H9 (cell line): ENCODE measurements around the gene KCTD16. TPM values are rescaled to one million over a fixed set of nuclear protein-coding genes. Genes with fewer than 3 reads are reported as not detected.

ENCODE experiments used
- DNase-seq: peaks from one replicate; pipeline ENCODE4 v3.0.0-alpha.2; 2017
- H2AFZ ChIP-seq: one replicate; pipeline ENCODE4 v1.6.1; 2013; ENCODE audit warnings: mild to moderate bottlenecking, low read length, control low read depth, moderate library complexity
- H2AK5ac ChIP-seq: 2 replicates; pipeline ENCODE4 v1.6.1; 2013; ENCODE audit warnings: low read length, control low read depth, mixed read lengths; ENCODE audit not compliant: insufficient read length
- H2BK120ac ChIP-seq: one replicate; pipeline ENCODE4 v1.6.1; 2013; ENCODE audit warnings: low read depth, mild to moderate bottlenecking, low read length, control low read depth, inconsistent platforms; ENCODE audit not compliant: poor library complexity, severe bottlenecking
- H2BK12ac ChIP-seq: 2 replicates; pipeline ENCODE4 v1.6.1; 2013; ENCODE audit warnings: low read length, control low read depth, mixed read lengths, low read depth; ENCODE audit not compliant: insufficient read length
- H2BK15ac ChIP-seq: 2 replicates; pipeline ENCODE4 v1.6.1; 2013; ENCODE audit warnings: low read depth, low read length, control low read depth
- H2BK20ac ChIP-seq: one replicate; pipeline ENCODE4 v1.6.1; 2013; ENCODE audit warnings: low read depth, mild to moderate bottlenecking, low read length, control low read depth, inconsistent platforms; ENCODE audit not compliant: poor library complexity, severe bottlenecking
- H2BK5ac ChIP-seq: 2 replicates; pipeline ENCODE4 v1.6.1; 2013; ENCODE audit warnings: low read length, control low read depth, mixed read lengths; ENCODE audit not compliant: insufficient read length
- H3K14ac ChIP-seq: 2 replicates; pipeline ENCODE4 v1.6.1; 2013; ENCODE audit warnings: low read length, control low read depth; ENCODE audit not compliant: insufficient read depth
- H3K18ac ChIP-seq: 2 replicates; pipeline ENCODE4 v1.6.1; 2013; ENCODE audit warnings: low read depth, mild to moderate bottlenecking, mixed read lengths, low read length, control low read depth; ENCODE audit not compliant: insufficient read length
- H3K23ac ChIP-seq: 2 replicates; pipeline ENCODE4 v1.6.1; 2013; ENCODE audit warnings: low read length, control low read depth, mixed read lengths, low read depth; ENCODE audit not compliant: insufficient read length
- H3K23me2 ChIP-seq: 2 replicates; pipeline ENCODE4 v1.6.1; 2013; ENCODE audit warnings: low read depth, mild to moderate bottlenecking, mixed read lengths, low read length, control low read depth; ENCODE audit not compliant: insufficient read length, poor library complexity, severe bottlenecking
- H3K27ac ChIP-seq: 2 replicates; pipeline ENCODE4 v1.5.1; 2013; ENCODE audit warnings: low read length, control low read depth, mixed read lengths, low read depth; ENCODE audit not compliant: insufficient read length
- H3K27me3 ChIP-seq: 2 replicates; pipeline ENCODE4 v1.6.1; 2013; ENCODE audit warnings: low read length, control low read depth, inconsistent platforms; ENCODE audit not compliant: insufficient read depth
- H3K4ac ChIP-seq: 2 replicates; pipeline ENCODE4 v1.6.1; 2013; ENCODE audit warnings: low read depth, mild to moderate bottlenecking, control low read depth, inconsistent platforms, low read length, moderate library complexity
- H3K4me1 ChIP-seq: 2 replicates; pipeline ENCODE4 v1.6.1; 2013; ENCODE audit warnings: low read length, control low read depth, inconsistent platforms; ENCODE audit not compliant: insufficient read depth
- H3K4me2 ChIP-seq: 2 replicates; pipeline ENCODE4 v1.6.1; 2013; ENCODE audit warnings: low read length, control low read depth, mixed read lengths; ENCODE audit not compliant: insufficient read length, insufficient read depth
- H3K56ac ChIP-seq: 2 replicates; pipeline ENCODE4 v1.6.1; 2013; ENCODE audit warnings: low read depth, mild to moderate bottlenecking, mixed read lengths, low read length, control low read depth; ENCODE audit not compliant: insufficient read length
- H3K79me1 ChIP-seq: 2 replicates; pipeline ENCODE4 v1.6.1; 2013; ENCODE audit warnings: low read depth, mild to moderate bottlenecking, moderate library complexity, low read length, control low read depth, inconsistent platforms; ENCODE audit not compliant: insufficient read depth, poor library complexity, severe bottlenecking
- H3K79me2 ChIP-seq: 2 replicates; pipeline ENCODE4 v1.6.1; 2013; ENCODE audit warnings: low read length, control low read depth, inconsistent platforms; ENCODE audit not compliant: insufficient read depth
- H3K9ac ChIP-seq: 2 replicates; pipeline ENCODE4 v1.6.1; 2013; ENCODE audit warnings: low read length, control low read depth, mixed read lengths; ENCODE audit not compliant: insufficient read length; ENCODE audit errors: extremely low read depth
- H3K9me3 ChIP-seq: one replicate; pipeline ENCODE4 v1.6.1; 2013; ENCODE audit warnings: low read depth, low read length, inconsistent platforms; ENCODE audit not compliant: control insufficient read depth
- H3T11ph ChIP-seq: one replicate; pipeline ENCODE4 v1.6.1; 2013; ENCODE audit warnings: mild to moderate bottlenecking, low read length, control low read depth, inconsistent platforms
- H4K20me1 ChIP-seq: one replicate; pipeline ENCODE4 v1.6.1; 2013; ENCODE audit not compliant: control insufficient read depth, insufficient read length, insufficient read depth
- H4K5ac ChIP-seq: 2 replicates; pipeline ENCODE4 v1.6.1; 2013; ENCODE audit warnings: low read depth, mild to moderate bottlenecking, mixed read lengths, low read length, control low read depth; ENCODE audit not compliant: insufficient read length
- H4K8ac ChIP-seq: replicated peaks from 2 replicates; pipeline ENCODE4 v1.6.1; 2013; ENCODE audit warnings: low read length, control low read depth, mixed read lengths, low read depth; ENCODE audit not compliant: insufficient read length
- H4K91ac ChIP-seq: 2 replicates; pipeline ENCODE4 v1.6.1; 2013; ENCODE audit warnings: low read depth, mild to moderate bottlenecking, moderate library complexity, mixed read lengths, low read length, control low read depth; ENCODE audit not compliant: insufficient read length
- H3K27ac Mint-ChIP-seq, 3 experiments: 2 replicates in 2 of 3; 3 replicates in 1 of 3; pipeline ENCODE4 v1.8.0; 2020 to 2021; ENCODE audit warnings: mixed read lengths in 3 of 3, mild to moderate bottlenecking in 1 of 3, moderate library complexity in 1 of 3
- H3K27me3 Mint-ChIP-seq: 2 replicates; pipeline ENCODE4 v1.8.0; 2021; ENCODE audit warnings: low read depth, mild to moderate bottlenecking, moderate library complexity, mixed read lengths
- H3K36me3 Mint-ChIP-seq, 3 experiments: 2 replicates in 2 of 3; 3 replicates in 1 of 3; pipeline ENCODE4 v1.8.0; 2020 to 2021; ENCODE audit warnings: low read depth in 3 of 3, mixed read lengths in 3 of 3; ENCODE audit not compliant: insufficient read depth in 1 of 3
- H3K4me1 Mint-ChIP-seq, 2 experiments: 2 replicates each; pipeline ENCODE4 v1.8.0; 2020; ENCODE audit warnings: mixed read lengths in 2 of 2
- H3K4me3 Mint-ChIP-seq, 2 experiments: 2 replicates in 1 of 2; 3 replicates in 1 of 2; pipeline ENCODE4 v1.8.0; 2020 to 2021; ENCODE audit warnings: mild to moderate bottlenecking in 2 of 2, mixed read lengths in 2 of 2, moderate library complexity in 1 of 2
- H3K9me3 Mint-ChIP-seq, 2 experiments: 2 replicates in 1 of 2; 3 replicates in 1 of 2; pipeline ENCODE4 v1.8.0; 2020; ENCODE audit warnings: mild to moderate bottlenecking in 2 of 2, mixed read lengths in 2 of 2, moderate library complexity in 1 of 2
- WGBS: extraction: QIAGEN DNeasy Blood & Tissue Kit; methylation state at CpG from one replicate; pipeline ENCODE4 v1.1.7; 2013; ENCODE audit warnings: missing lambda C conversion rate, low lambda C conversion rate, mixed read lengths; ENCODE audit not compliant: insufficient read length; ENCODE audit errors: extremely low coverage; 5-methylcytosine and 5-hydroxymethylcytosine counted together
- total RNA-seq: library from RNA; stranded (reverse); gene quantifications from 2 replicates; pipeline ENCODE4 v1.2.1, GENCODE V29; 2021
- TF ChIP-seq, protein P1 (sequence below): fragments of 200-600 bp; sonication (generic); conservative IDR thresholded peaks from 3 replicates; pipeline ENCODE4 v1.8.0; 2021; ENCODE audit warnings: antibody characterized with exemption, mild to moderate bottlenecking

Gene KCTD16
- total RNA-seq, 1 experiment from 2014 or later = 0.09 TPM

DNA sequence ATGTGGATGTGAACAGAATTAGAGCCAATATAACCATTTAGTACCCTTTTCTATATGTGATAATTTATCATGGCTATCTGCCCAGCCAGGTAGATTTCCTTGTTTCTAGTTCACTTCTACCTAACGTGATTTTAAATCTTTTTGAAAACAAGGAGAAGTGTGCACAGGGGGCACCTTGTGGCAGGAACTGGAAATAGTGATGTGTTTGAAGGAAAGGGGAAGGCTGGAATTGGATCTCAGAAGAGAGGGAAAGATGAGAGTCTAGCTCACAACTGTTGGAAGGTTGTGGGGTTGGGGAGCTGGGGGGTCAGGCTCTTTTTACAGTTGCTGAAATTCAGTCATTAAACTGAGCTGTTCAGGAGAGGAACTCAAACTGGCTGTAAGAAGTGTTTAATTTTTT, 219.5 kb downstream of the KCTD16 start:
- no peak overlapping the region for H2AK5ac ChIP-seq
- H3K79me2 ChIP-seq = no peaks in the 10 kb centered on the region
- H3K23ac ChIP-seq = no peak overlapping the region
- no peak overlapping the region for H3K27ac Mint-ChIP-seq
- H3K27me3 ChIP-seq = no peaks in the 10 kb centered on the region
- no peak overlapping the region for H4K5ac ChIP-seq
- no peaks in the 10 kb centered on the region; a peak in 1 of 4 replicates for H3K4me1 Mint-ChIP-seq
- H3K9me3 ChIP-seq = no peaks in the 10 kb centered on the region
- no peak overlapping the region for H2BK15ac ChIP-seq
- no peak overlapping the region for H2AFZ ChIP-seq
- H3T11ph ChIP-seq = no peak overlapping the region
- no peak overlapping the region for H2BK5ac ChIP-seq
- peak; percentile 32 for DNase-seq
- H3K4me2 ChIP-seq = no peak overlapping the region
- H3K56ac ChIP-seq = no peak overlapping the region
- no peak overlapping the region for H3K4ac ChIP-seq
- no peaks in the 10 kb centered on the region for H3K9me3 Mint-ChIP-seq
- no peak overlapping the region for H3K9ac ChIP-seq
- no peak overlapping the region for H4K8ac ChIP-seq
- H3K27me3 Mint-ChIP-seq = peaks cover 24% of the 10 kb centered on the region
- no peak overlapping the region for H3K4me3 Mint-ChIP-seq
- no peaks in the 10 kb centered on the region for H3K4me1 ChIP-seq
- H2BK20ac ChIP-seq = no peak overlapping the region
- H2BK120ac ChIP-seq = no peak overlapping the region
- no peak overlapping the region for H3K18ac ChIP-seq
- TF ChIP-seq, protein P1, sequence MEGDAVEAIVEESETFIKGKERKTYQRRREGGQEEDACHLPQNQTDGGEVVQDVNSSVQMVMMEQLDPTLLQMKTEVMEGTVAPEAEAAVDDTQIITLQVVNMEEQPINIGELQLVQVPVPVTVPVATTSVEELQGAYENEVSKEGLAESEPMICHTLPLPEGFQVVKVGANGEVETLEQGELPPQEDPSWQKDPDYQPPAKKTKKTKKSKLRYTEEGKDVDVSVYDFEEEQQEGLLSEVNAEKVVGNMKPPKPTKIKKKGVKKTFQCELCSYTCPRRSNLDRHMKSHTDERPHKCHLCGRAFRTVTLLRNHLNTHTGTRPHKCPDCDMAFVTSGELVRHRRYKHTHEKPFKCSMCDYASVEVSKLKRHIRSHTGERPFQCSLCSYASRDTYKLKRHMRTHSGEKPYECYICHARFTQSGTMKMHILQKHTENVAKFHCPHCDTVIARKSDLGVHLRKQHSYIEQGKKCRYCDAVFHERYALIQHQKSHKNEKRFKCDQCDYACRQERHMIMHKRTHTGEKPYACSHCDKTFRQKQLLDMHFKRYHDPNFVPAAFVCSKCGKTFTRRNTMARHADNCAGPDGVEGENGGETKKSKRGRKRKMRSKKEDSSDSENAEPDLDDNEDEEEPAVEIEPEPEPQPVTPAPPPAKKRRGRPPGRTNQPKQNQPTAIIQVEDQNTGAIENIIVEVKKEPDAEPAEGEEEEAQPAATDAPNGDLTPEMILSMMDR = peak; percentile 68
- H3K79me1 ChIP-seq = no peaks in the 10 kb centered on the region
- no peaks in the 10 kb centered on the region for H4K20me1 ChIP-seq
- no peaks in the 10 kb centered on the region for H3K36me3 Mint-ChIP-seq
- no peak overlapping the region for H3K27ac ChIP-seq
- no peak overlapping the region for H2BK12ac ChIP-seq
- H3K23me2 ChIP-seq = no peaks in the 10 kb centered on the region
- no peak overlapping the region for H3K14ac ChIP-seq
- H4K91ac ChIP-seq = no peak overlapping the region
- WGBS = no CpG with 5 or more reads among the region's 1 CpG
